MM.1S (cell line): Measurements from ENCODE around the gene UNC13B.

Source experiments
- DNase-seq: peaks from one replicate; pipeline ENCODE4 v3.0.0-alpha.2; 2015
- H2AFZ ChIP-seq: fragments of 300-600 bp; sonication (generic); 2 replicates; pipeline ENCODE4 v1.6.0; 2016; ENCODE audit warnings: antibody characterized with exemption, low read length
- H3F3A ChIP-seq: fragments of 300-600 bp; sonication (generic); 2 replicates; pipeline ENCODE4 v1.6.1; 2016; ENCODE audit warnings: mild to moderate bottlenecking, antibody characterized with exemption, low read length, moderate library complexity, mixed read lengths; ENCODE audit not compliant: insufficient read depth
- H3K27ac ChIP-seq: fragments of 300-600 bp; sonication (generic); 2 replicates; pipeline ENCODE4 v1.5.1; 2016; ENCODE audit warnings: mild to moderate bottlenecking, low read length
- H3K27me3 ChIP-seq: fragments of 300-600 bp; sonication (generic); replicated peaks from 2 replicates; pipeline ENCODE4 v1.6.0; 2016; ENCODE audit warnings: low read length; ENCODE audit not compliant: insufficient read depth
- H3K36me3 ChIP-seq: fragments of 300-600 bp; sonication (generic); replicated peaks from 2 replicates; pipeline ENCODE4 v1.6.1; 2016; ENCODE audit warnings: mild to moderate bottlenecking, low read length, mixed read lengths; ENCODE audit not compliant: insufficient read depth
- H3K4me1 ChIP-seq: fragments of 300-600 bp; sonication (generic); 2 replicates; pipeline ENCODE4 v1.6.1; 2016; ENCODE audit warnings: low read length, mixed read lengths
- H3K4me2 ChIP-seq: fragments of 300-600 bp; sonication (generic); 2 replicates; pipeline ENCODE4 v1.6.0; 2016; ENCODE audit warnings: low read depth, low read length
- H3K4me3 ChIP-seq: fragments of 300-600 bp; sonication (generic); 2 replicates; pipeline ENCODE4 v1.5.1; 2016; ENCODE audit warnings: low read length, mixed read lengths
- H3K79me2 ChIP-seq: fragments of 300-600 bp; sonication (generic); 2 replicates; pipeline ENCODE4 v1.6.1; 2016; ENCODE audit warnings: mixed run types, low read length, mixed read lengths
- H3K9ac ChIP-seq: fragments of 300-600 bp; sonication (generic); 2 replicates; pipeline ENCODE4 v1.6.1; 2016; ENCODE audit warnings: low read length, mixed read lengths
- H3K9me2 ChIP-seq: fragments of 300-600 bp; sonication (generic); replicated peaks from 2 replicates; pipeline ENCODE4 v1.6.1; 2016; ENCODE audit warnings: mild to moderate bottlenecking, low read length, mixed read lengths; ENCODE audit not compliant: insufficient read depth
- H3K9me3 ChIP-seq: fragments of 300-600 bp; sonication (generic); replicated peaks from 2 replicates; pipeline ENCODE4 v1.6.1; 2016; ENCODE audit warnings: mild to moderate bottlenecking, low read length, mixed read lengths; ENCODE audit not compliant: insufficient read depth
- H4K20me1 ChIP-seq: fragments of 300-600 bp; sonication (generic); 2 replicates; pipeline ENCODE4 v1.6.1; 2016; ENCODE audit warnings: mild to moderate bottlenecking, low read length, moderate library complexity, mixed read lengths; ENCODE audit not compliant: insufficient read depth
- CTCF ChIP-seq: fragments of 300-600 bp; sonication (generic); IDR thresholded peaks from 2 replicates; pipeline ENCODE4 v1.5.1; 2016; ENCODE audit warnings: antibody characterized with exemption, low read length, mixed read lengths
- EZH2 ChIP-seq: fragments of 300-600 bp; sonication (generic); optimal IDR thresholded peaks from 2 replicates; pipeline ENCODE3; 2017; ENCODE audit warnings: low read depth, mild to moderate bottlenecking, antibody characterized with exemption, low read length, mixed read lengths
- EZH2phosphoT487 ChIP-seq: fragments of 300-600 bp; sonication (generic); IDR thresholded peaks from 2 replicates; pipeline ENCODE4 v1.6.1; 2018; ENCODE audit warnings: antibody characterized with exemption, low read length

The UNC13B gene

GRCh38 chr9:35422346-35422745, 260.5 kb downstream of the UNC13B start:
- no peak for DNase-seq
- Histone ChIP-seq H3K9me2 (no peaks in the 10 kb centered on the region), H3K4me3 (no peak overlapping the region)

GRCh38 chr9:35422753-35423152, 260.9 kb downstream of the UNC13B start:
- H3K9me3 ChIP-seq: no peaks in the 10 kb centered on the region
- H4K20me1 ChIP-seq: no peaks in the 10 kb centered on the region
- no peak overlapping the region for H3K9ac ChIP-seq
- no peak for TF ChIP-seq CTCF
- TF ChIP-seq EZH2phosphoT487: no peak
- no peak for TF ChIP-seq EZH2
- H3K79me2 ChIP-seq: no peaks in the 10 kb centered on the region
- DNase-seq: no peak
- no peak overlapping the region for H3K27ac ChIP-seq
- H3K9me2 ChIP-seq: no peaks in the 10 kb centered on the region
- H3K36me3 ChIP-seq: no peaks in the 10 kb centered on the region
- H3K27me3 ChIP-seq: no peaks in the 10 kb centered on the region
- H3K4me3 ChIP-seq: no peak overlapping the region
- no peak overlapping the region for H2AFZ ChIP-seq
- H3K4me1 ChIP-seq: peaks cover 4% of the 10 kb centered on the region; the same call in 1 of the 2 replicates
- no peaks in the 10 kb centered on the region for H3F3A ChIP-seq
- H3K4me2 ChIP-seq: no peak overlapping the region

More at GRCh38 chr9:35422346-35422745, 260.5 kb downstream of the UNC13B start:
- no peaks in the 10 kb centered on the region for H3K9me3 ChIP-seq
- H2AFZ ChIP-seq: no peak overlapping the region
- peaks cover 4% of the 10 kb centered on the region; the same call in 1 of the 2 replicates for H3K4me1 ChIP-seq
- H4K20me1 ChIP-seq: no peaks in the 10 kb centered on the region
- no peak overlapping the region for H3K9ac ChIP-seq
- no peak overlapping the region for H3K4me2 ChIP-seq
- H3K79me2 ChIP-seq: no peaks in the 10 kb centered on the region
- H3K36me3 ChIP-seq: no peaks in the 10 kb centered on the region
- H3K27ac ChIP-seq: no peak overlapping the region
- no peak for TF ChIP-seq EZH2
- TF ChIP-seq CTCF: no peak
- no peak for TF ChIP-seq EZH2phosphoT487
- H3F3A ChIP-seq: no peaks in the 10 kb centered on the region
- H3K27me3 ChIP-seq: no peaks in the 10 kb centered on the region

DNA sequence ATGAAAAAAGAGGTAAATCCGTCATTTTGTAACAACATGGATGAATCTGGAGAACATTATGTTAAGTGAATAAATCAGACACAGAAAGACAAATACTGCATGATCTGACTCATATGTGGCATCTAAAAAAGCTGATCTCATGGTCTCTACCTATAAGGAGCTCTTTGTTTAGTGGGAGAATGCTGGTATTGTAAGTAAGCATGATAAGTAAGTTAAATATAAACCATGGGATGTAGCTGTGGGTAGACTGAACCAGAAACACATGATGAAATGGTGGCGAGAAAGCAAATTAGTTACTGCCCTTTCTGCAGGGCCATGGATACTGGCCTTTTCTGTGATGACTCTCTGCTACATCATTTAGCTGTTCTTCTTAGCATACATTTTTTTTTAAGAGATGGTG, 261.7 kb downstream of the UNC13B start:
- no peak overlapping the region for H3K9ac ChIP-seq

More for the DNA sequence above, 261.7 kb downstream of the UNC13B start:
- Histone ChIP-seq H3K9me2 (no peaks in the 10 kb centered on the region), H3K36me3 (no peaks in the 10 kb centered on the region), H3K4me2 (no peak overlapping the region), H3K9me3 (no peaks in the 10 kb centered on the region), H3F3A (no peaks in the 10 kb centered on the region), H2AFZ (no peak overlapping the region), H3K4me3 (no peak overlapping the region), H4K20me1 (no peaks in the 10 kb centered on the region), H3K79me2 (no peaks in the 10 kb centered on the region), H3K27me3 (no peaks in the 10 kb centered on the region), H3K4me1 (peaks cover 4% of the 10 kb centered on the region; the same call in 1 of the 2 replicates), H3K27ac (no peak overlapping the region)
- TF ChIP-seq EZH2 (no peak), CTCF (no peak), EZH2phosphoT487 (no peak)
- no peak for DNase-seq
